SK-N-SH (cell line): Measurements from ENCODE around the gene PMM2. TPM values are rescaled to one million over a fixed set of nuclear protein-coding genes. Genes with fewer than 3 reads are reported as not detected.
A peak's percentile ranks its signal among the peaks of the same experiment; 100 is the strongest.
"Not testable (repeated sequence)": the region's sequence is repeated elsewhere in the genome, so short reads cannot be mapped to it uniquely, and the experiment has no call there.

Source experiments
- CTCF ChIA-PET: fragments of 300-600, 350-600 bp; formaldehyde crosslinking; extraction: SDS; loops from one replicate; lab custom pipeline; 2021; lab: Yijun Ruan, JAX
- POLR2A ChIA-PET: fragments of 350-600 bp; sonication (Branson Sonifier 250); formaldehyde crosslinking; extraction: SDS; loops from one replicate; lab custom pipeline; 2020; ENCODE audit warnings: antibody characterized with exemption, inconsistent platforms; lab: Yijun Ruan, JAX
- DNase-seq: peaks from one replicate; pipeline ENCODE4 v3.0.0; 2012
- H2AFZ ChIP-seq: fragments of 200-600 bp; sonication (generic); 2 replicates; pipeline ENCODE4 v1.8.1; 2016; ENCODE audit warnings: antibody characterized with exemption, mild to moderate bottlenecking, low read depth
- H3F3A ChIP-seq: fragments of 200-600 bp; sonication (generic); replicated peaks from 2 replicates; pipeline ENCODE3; 2016; ENCODE audit warnings: antibody characterized with exemption, mild to moderate bottlenecking; ENCODE audit not compliant: insufficient read depth
- H3K27ac ChIP-seq, 2 experiments: fragments of 200-500 bp in 1 of 2; fragments of 200-600 bp in 1 of 2; sonication (Bioruptor generic) in 1 of 2; sonication (generic), shearing (Covaris generic) in 1 of 2; 2 replicates each; pipeline versions ENCODE4 v1.5.1 to v1.6.1; 2014 to 2016; ENCODE audit warnings: low read depth in 2 of 2, inconsistent platforms in 1 of 2, low read length in 1 of 2, mild to moderate bottlenecking in 1 of 2, mixed read lengths in 1 of 2
- H3K27me3 ChIP-seq: fragments of 200-600 bp; sonication (generic), shearing (Covaris generic); 2 replicates; pipeline ENCODE4 v1.6.1; 2016; ENCODE audit warnings: mixed run types; ENCODE audit not compliant: insufficient read depth
- H3K36me3 ChIP-seq, 2 experiments: fragments of 200-500 bp in 1 of 2; fragments of 200-600 bp in 1 of 2; sonication (Bioruptor generic) in 1 of 2; sonication (generic) in 1 of 2; replicated peaks in 1 of 2; 2 replicates each; pipeline versions ENCODE3 to v1.5.1; 2014 to 2016; ENCODE audit warnings: low read length in 1 of 2, mild to moderate bottlenecking in 1 of 2; ENCODE audit not compliant: insufficient read depth in 2 of 2, control insufficient read depth in 1 of 2
- H3K4me1 ChIP-seq, 2 experiments: fragments of 200-500 bp in 1 of 2; fragments of 200-600 bp in 1 of 2; sonication (Bioruptor generic) in 1 of 2; sonication (generic), shearing (Covaris generic) in 1 of 2; 2 replicates each; pipeline versions ENCODE4 v1.5.1 to v1.6.1; 2014 to 2016; ENCODE audit warnings: low read depth in 1 of 2, low read length in 1 of 2, mixed run types in 1 of 2; ENCODE audit not compliant: insufficient read depth in 2 of 2, control insufficient read depth in 1 of 2
- H3K4me2 ChIP-seq: fragments of 200-600 bp; sonication (generic), shearing (Covaris generic); 2 replicates; pipeline ENCODE4 v1.6.1; 2017; ENCODE audit warnings: mixed run types
- H3K4me3 ChIP-seq, 2 experiments: fragments of 200-500 bp in 1 of 2; fragments of 200-600 bp in 1 of 2; sonication (Bioruptor generic) in 1 of 2; sonication (generic), shearing (Covaris generic) in 1 of 2; 2 replicates each; pipeline versions ENCODE4 v1.5.1 to v1.8.1; 2014 to 2016; ENCODE audit warnings: low read depth in 2 of 2, inconsistent platforms in 1 of 2, low read length in 1 of 2, mild to moderate bottlenecking in 1 of 2, mixed read lengths in 1 of 2, moderate library complexity in 1 of 2
- H3K79me2 ChIP-seq: fragments of 200-600 bp; sonication (generic); 2 replicates; pipeline ENCODE4 v1.8.1; 2017; ENCODE audit warnings: mild to moderate bottlenecking; ENCODE audit not compliant: insufficient read depth
- H3K9ac ChIP-seq: fragments of 200-600 bp; sonication (generic); 2 replicates; pipeline ENCODE4 v1.6.1; 2017; ENCODE audit warnings: mixed run types
- H3K9me2 ChIP-seq: fragments of 200-600 bp; sonication (generic); 2 replicates; pipeline ENCODE4 v1.6.1; 2017; ENCODE audit warnings: mixed run types
- H3K9me3 ChIP-seq: fragments of 200-600 bp; sonication (generic); 2 replicates; pipeline ENCODE4 v1.6.1; 2017; ENCODE audit warnings: mixed run types, mild to moderate bottlenecking, moderate library complexity
- H4K20me1 ChIP-seq: fragments of 200-600 bp; sonication (generic); 2 replicates; pipeline ENCODE4 v1.6.1; 2017; ENCODE audit warnings: mild to moderate bottlenecking, mixed run types; ENCODE audit not compliant: insufficient read depth
- CTCF ChIP-seq: fragments of 200-600 bp; sonication (generic); IDR thresholded peaks from 2 replicates; pipeline ENCODE4 v1.6.1; 2017; ENCODE audit warnings: antibody characterized with exemption, mild to moderate bottlenecking, moderate library complexity
- ELF1 ChIP-seq: IDR thresholded peaks from 2 replicates; pipeline ENCODE4 v1.4.0; 2012
- EP300 ChIP-seq, 2 experiments: IDR thresholded peaks; 2 replicates each; pipeline versions ENCODE4 v1.4.0 to v1.6.1; 2012; ENCODE audit warnings: borderline replicate concordance in 1 of 2, low read depth in 1 of 2, low read length in 1 of 2
- EZH2phosphoT487 ChIP-seq: fragments of 200-600 bp; sonication (generic); IDR thresholded peaks from 2 replicates; pipeline ENCODE4 v1.6.1; 2017; ENCODE audit warnings: low read depth, mixed run types, mild to moderate bottlenecking, antibody characterized with exemption, moderate library complexity, borderline replicate concordance
- FOSL2 ChIP-seq: IDR thresholded peaks from 2 replicates; pipeline ENCODE4 v1.4.0; 2012; ENCODE audit warnings: low read depth, mild to moderate bottlenecking, moderate library complexity, borderline replicate concordance
- FOXJ3 ChIP-seq: sonication (generic); formaldehyde crosslinking; IDR thresholded peaks from 2 replicates; pipeline ENCODE4 v1.5.1; 2020; ENCODE audit warnings: mild to moderate bottlenecking, missing genetic modification reagents
- GABPA ChIP-seq: IDR thresholded peaks from 2 replicates; pipeline ENCODE4 v1.4.0; 2012; ENCODE audit warnings: low read depth, mild to moderate bottlenecking
- JUND ChIP-seq: IDR thresholded peaks from 2 replicates; pipeline ENCODE4 v1.4.0; 2012
- MEF2A ChIP-seq: IDR thresholded peaks from 2 replicates; pipeline ENCODE4 v1.4.0; 2012; ENCODE audit warnings: low read depth, borderline replicate concordance
- NFIC ChIP-seq: IDR thresholded peaks from 2 replicates; pipeline ENCODE4 v1.4.0; 2012; ENCODE audit warnings: borderline replicate concordance
- POLR2AphosphoS5 ChIP-seq: IDR thresholded peaks from 2 replicates; pipeline ENCODE4 v1.6.1; 2012; ENCODE audit warnings: low read depth, low read length
- RAD21 ChIP-seq: IDR thresholded peaks from 2 replicates; pipeline ENCODE4 v1.6.1; 2012; ENCODE audit warnings: mild to moderate bottlenecking, low read length
- RCOR1 ChIP-seq: fragments of 150-350 bp; IDR thresholded peaks from 2 replicates; pipeline ENCODE4 v1.6.1; 2017; ENCODE audit warnings: antibody characterized with exemption, low read length
- RFX5 ChIP-seq: IDR thresholded peaks from 2 replicates; pipeline ENCODE4 v1.6.1; 2012; ENCODE audit warnings: mild to moderate bottlenecking, improper control_type of control experiment, low read length
- RXRA ChIP-seq: IDR thresholded peaks from 2 replicates; pipeline ENCODE4 v1.4.0; 2012; ENCODE audit warnings: low read depth, mild to moderate bottlenecking, borderline replicate concordance
- SIN3A ChIP-seq: IDR thresholded peaks from 2 replicates; pipeline ENCODE4 v1.6.1; 2012; ENCODE audit warnings: low read depth, mild to moderate bottlenecking, low read length, moderate library complexity, borderline replicate concordance
- SMC3 ChIP-seq: IDR thresholded peaks from 2 replicates; pipeline ENCODE4 v1.6.1; 2012; ENCODE audit warnings: low read depth, low read length, improper control_type of control experiment
- TCF12 ChIP-seq: IDR thresholded peaks from 2 replicates; pipeline ENCODE4 v1.4.0; 2012
- USF1 ChIP-seq: IDR thresholded peaks from 2 replicates; pipeline ENCODE4 v1.4.0; 2012; ENCODE audit warnings: low read depth, borderline replicate concordance
- USF2 ChIP-seq: fragments of 150-350 bp; IDR thresholded peaks from 2 replicates; pipeline ENCODE4 v1.6.1; 2017; ENCODE audit warnings: antibody characterized with exemption, low read length, low read depth, borderline replicate concordance
- WGBS: methylation state at CpG from one replicate; pipeline ENCODE4 v1.1.6; 2017; ENCODE audit warnings: low lambda C conversion rate; 5-methylcytosine and 5-hydroxymethylcytosine counted together
- polyA plus RNA-seq, 3 experiments: library from polyadenylated mRNA; depleted of rRNA; stranded (reverse); fragments of >200 nt; gene quantifications; 2 replicates each; pipeline ENCODE4 v1.2.3, GENCODE V29; 2012

PMM2 gene
- polyA plus RNA-seq, 1 of the 3 experiments (the other 2 are of a cell fraction), result 24.3 TPM

- TF ChIP-seq POLR2AphosphoS5 (peak; percentile 91), GABPA (peak; percentile 94), USF2 (no peak), NFIC (no peak), FOSL2 (no peak), MEF2A (no peak), SIN3A (peak; percentile 98), USF1 (peak; percentile 22; the same call in 1 of the 2 replicates), ELF1 (peak; percentile 100), FOXJ3 (CRISPR knock-in tag) (no peak), EZH2phosphoT487 (no peak), JUND (no peak)
These were observed at the start of gene PMM2, which contains the start of gene TMEM186 (continued) for GRCh38 chr16:8797364-8798173.

- H2AFZ ChIP-seq, DNase-seq, CTCF ChIA-PET, POLR2A ChIA-PET, H3K36me3 ChIP-seq, H3K27ac ChIP-seq, H3K9ac ChIP-seq, H3K9me3 ChIP-seq, H3K4me3 ChIP-seq, H3F3A ChIP-seq, H3K9me2 ChIP-seq, H4K20me1 ChIP-seq, H3K27me3 ChIP-seq, H3K4me2 ChIP-seq, H3K79me2 ChIP-seq, H3K4me1 ChIP-seq: not testable (repeated sequence)
- WGBS, result 73% methylated on average over 9 of the region's 9 CpGs
These were observed 48.7 kb upstream of the PMM2 start for GRCh38 chr16:8748944-8749343.

- DNase-seq, result no peak
- H3K27me3 ChIP-seq, result no peaks in the 10 kb centered on the region
- no peak overlapping the region for H3K9ac ChIP-seq
- no peak overlapping the region for H3K27ac ChIP-seq
- ChIA-PET CTCF (interaction anchor here (0.9 to 1.3 kb wide), 5 partner anchors 11 to 128 kb away, joined by 3 to 4 read pairs (median 3); no protein-coding TSS in a partner anchor), POLR2A (interaction anchor here (0.6 kb wide), 1 partner anchor 38 kb away, joined by 3 read pairs; no protein-coding TSS in a partner anchor)
- no peak overlapping the region for H3K4me2 ChIP-seq
- H3F3A ChIP-seq, result no peaks in the 10 kb centered on the region
- peaks cover 3 to 6% of the 10 kb centered on the region in 2 experiments; a peak in 2 of 4 replicates for H3K4me1 ChIP-seq
- no peaks in the 10 kb centered on the region for H3K9me3 ChIP-seq
- H3K79me2 ChIP-seq, result no peaks in the 10 kb centered on the region
- H3K9me2 ChIP-seq, result no peaks in the 10 kb centered on the region
- peaks cover 0 to 4% of the 10 kb centered on the region in 2 experiments for H3K36me3 ChIP-seq
- no peak overlapping the region for H2AFZ ChIP-seq
- no peak overlapping the region for H3K4me3 ChIP-seq
- 56% methylated on average over 13 of the region's 14 CpGs for whole genome bisulfite sequencing
- no peaks in the 10 kb centered on the region for H4K20me1 ChIP-seq
- TF ChIP-seq CTCF (no peak), GABPA (no peak), RCOR1 (no peak), EP300 (IDR thresholded peaks at IDR 0.05; ENCODE audit: borderline replicate concordance in 1 of 2, low read depth in 1 of 2, low read length in 1 of 2) (peak in 1 of 2 experiments; percentile 13; a peak in 1 of 4 replicates), USF1 (no peak), RFX5 (no peak), RXRA (no peak), TCF12 (peak; percentile 52; the same call in 1 of the 2 replicates), EZH2phosphoT487 (no peak), RAD21 (no peak), SMC3 (no peak), NFIC (no peak)
These were observed 45.9 kb upstream of the PMM2 start for GRCh38 chr16:8751481-8752311.
